Prostate gland (tissue), 2 donors: ENCODE measurements around the gene ENOX1.

Experiments used
- POLR2A ChIP-seq: fragments of 450-650 bp; IDR thresholded peaks from one replicate; pipeline ENCODE4 v1.6.1; 2016; ENCODE audit warnings: antibody characterized with exemption, mild to moderate bottlenecking
- POLR2AphosphoS5 ChIP-seq: sonication (generic); formaldehyde crosslinking; IDR thresholded peaks from one replicate; pipeline ENCODE4 v1.6.1; 2017; ENCODE audit warnings: antibody characterized with exemption
- TF ChIP-seq, protein P1 (sequence below), 4 experiments: fragments of 200-600 bp in 2 of 4; fragments of 450-650 bp in 2 of 4; sonication (generic) in 2 of 4; IDR thresholded peaks; 1 replicate in 3 of 4; 2 replicates in 1 of 4; pipeline ENCODE4 v1.5.1; 2016 to 2019; ENCODE audit warnings: antibody characterized with exemption in 4 of 4, mild to moderate bottlenecking in 2 of 4, moderate library complexity in 2 of 4

DNA sequence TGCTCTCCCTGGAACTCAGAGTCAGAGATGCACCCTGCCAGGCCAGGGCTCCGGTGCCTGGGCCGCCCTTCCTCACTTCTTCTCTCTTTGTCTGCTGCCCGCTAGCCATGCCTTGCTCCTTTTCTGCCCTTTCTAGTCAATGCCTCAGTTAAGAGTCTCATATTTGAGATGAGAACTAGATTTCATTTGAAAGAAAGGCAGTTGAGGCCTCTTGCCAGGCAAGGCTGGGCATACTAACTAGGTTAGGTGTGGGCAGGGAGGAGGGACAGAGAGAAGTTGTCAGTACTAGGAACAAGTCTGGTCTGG is 421.8 kb downstream of the ENOX1 start:
- TF ChIP-seq POLR2AphosphoS5 (no peak), POLR2A (no peak)
- TF ChIP-seq, protein P1, sequence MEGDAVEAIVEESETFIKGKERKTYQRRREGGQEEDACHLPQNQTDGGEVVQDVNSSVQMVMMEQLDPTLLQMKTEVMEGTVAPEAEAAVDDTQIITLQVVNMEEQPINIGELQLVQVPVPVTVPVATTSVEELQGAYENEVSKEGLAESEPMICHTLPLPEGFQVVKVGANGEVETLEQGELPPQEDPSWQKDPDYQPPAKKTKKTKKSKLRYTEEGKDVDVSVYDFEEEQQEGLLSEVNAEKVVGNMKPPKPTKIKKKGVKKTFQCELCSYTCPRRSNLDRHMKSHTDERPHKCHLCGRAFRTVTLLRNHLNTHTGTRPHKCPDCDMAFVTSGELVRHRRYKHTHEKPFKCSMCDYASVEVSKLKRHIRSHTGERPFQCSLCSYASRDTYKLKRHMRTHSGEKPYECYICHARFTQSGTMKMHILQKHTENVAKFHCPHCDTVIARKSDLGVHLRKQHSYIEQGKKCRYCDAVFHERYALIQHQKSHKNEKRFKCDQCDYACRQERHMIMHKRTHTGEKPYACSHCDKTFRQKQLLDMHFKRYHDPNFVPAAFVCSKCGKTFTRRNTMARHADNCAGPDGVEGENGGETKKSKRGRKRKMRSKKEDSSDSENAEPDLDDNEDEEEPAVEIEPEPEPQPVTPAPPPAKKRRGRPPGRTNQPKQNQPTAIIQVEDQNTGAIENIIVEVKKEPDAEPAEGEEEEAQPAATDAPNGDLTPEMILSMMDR (IDR thresholded peaks at IDR 0.05): no peak
